ENCODE measurements around the gene TDRD7.

DNA sequence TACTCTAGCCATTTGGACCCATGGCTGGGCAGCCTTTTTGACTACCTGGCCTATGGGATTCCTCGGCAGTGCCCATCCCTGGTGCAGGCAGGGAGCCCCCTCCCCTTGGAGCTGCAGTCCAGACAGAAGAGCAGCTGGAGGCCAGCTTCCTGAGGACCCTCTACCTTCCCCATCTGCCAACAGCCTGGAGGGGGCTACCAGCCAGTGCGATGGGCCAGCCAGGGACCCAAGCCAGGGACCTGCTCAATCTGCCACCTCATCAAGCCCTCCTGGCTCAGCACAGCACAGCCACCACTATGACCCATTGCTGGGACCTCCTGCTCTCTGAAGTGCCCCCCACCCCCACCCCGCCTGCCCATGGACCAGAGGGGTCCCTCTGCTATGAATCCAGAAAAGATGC, 22.6 kb upstream of the TDRD7 start:
- TF ChIP-seq GATA2 (IDR thresholded peaks at IDR 0.05; ENCODE audit: low read depth, low read length) (no peak), GATA3 (IDR thresholded peaks at IDR 0.05; ENCODE audit: low read depth, low read length) (no peak)

Data from SH-SY5Y (cell line).